ENCODE measurements around the gene FAT2.

DNA sequence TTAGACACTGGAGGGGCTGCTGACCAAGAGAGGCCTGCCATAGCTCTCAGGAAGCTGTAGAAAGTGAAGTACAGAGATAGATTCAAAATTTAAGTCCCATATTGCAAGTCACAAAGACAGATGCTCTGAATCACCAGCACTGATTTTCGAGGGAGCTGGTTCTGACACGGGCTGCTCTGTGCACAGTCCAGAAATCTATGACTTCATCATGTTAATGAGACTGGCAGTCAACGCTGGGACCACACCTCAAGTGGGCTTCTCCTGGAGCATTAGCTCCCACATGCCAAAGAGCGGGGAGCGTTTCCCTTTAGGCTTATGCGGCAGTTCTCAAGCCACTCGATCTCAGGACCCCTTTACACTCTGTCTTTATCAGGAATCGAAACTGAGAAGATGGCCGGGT, 34.2 kb upstream of the FAT2 start:
- TF ChIP-seq, protein P1, sequence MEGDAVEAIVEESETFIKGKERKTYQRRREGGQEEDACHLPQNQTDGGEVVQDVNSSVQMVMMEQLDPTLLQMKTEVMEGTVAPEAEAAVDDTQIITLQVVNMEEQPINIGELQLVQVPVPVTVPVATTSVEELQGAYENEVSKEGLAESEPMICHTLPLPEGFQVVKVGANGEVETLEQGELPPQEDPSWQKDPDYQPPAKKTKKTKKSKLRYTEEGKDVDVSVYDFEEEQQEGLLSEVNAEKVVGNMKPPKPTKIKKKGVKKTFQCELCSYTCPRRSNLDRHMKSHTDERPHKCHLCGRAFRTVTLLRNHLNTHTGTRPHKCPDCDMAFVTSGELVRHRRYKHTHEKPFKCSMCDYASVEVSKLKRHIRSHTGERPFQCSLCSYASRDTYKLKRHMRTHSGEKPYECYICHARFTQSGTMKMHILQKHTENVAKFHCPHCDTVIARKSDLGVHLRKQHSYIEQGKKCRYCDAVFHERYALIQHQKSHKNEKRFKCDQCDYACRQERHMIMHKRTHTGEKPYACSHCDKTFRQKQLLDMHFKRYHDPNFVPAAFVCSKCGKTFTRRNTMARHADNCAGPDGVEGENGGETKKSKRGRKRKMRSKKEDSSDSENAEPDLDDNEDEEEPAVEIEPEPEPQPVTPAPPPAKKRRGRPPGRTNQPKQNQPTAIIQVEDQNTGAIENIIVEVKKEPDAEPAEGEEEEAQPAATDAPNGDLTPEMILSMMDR (IDR thresholded peaks at IDR 0.05; ENCODE audit: insufficient read depth, low read length, poor library complexity, severe bottlenecking), result no peak
- TF ChIP-seq EZH2phosphoT487 (conservative IDR thresholded peaks at IDR 0.05; ENCODE audit: low read length), result no peak

Data from SU-DHL-6 (cell line).